Fibroblast of lung (primary cell): ENCODE results near the gene HS3ST3B1. TPM values are rescaled to one million over a fixed set of nuclear protein-coding genes. Genes with fewer than 3 reads are reported as not detected.

Experiments used
- DNase-seq, 2 donors: peaks; one replicate each; pipeline versions ENCODE4 v3.0.0 to v3.0.0-alpha.2; 2010; ENCODE audit warnings: low read depth in 2 of 2
- H2AFZ ChIP-seq: 2 replicates; pipeline ENCODE4 v1.5.1; 2012; ENCODE audit warnings: low read length, control low read depth, inconsistent platforms
- H3K27ac ChIP-seq: 2 replicates; pipeline ENCODE4 v1.5.1; 2011; ENCODE audit warnings: low read length, control low read depth; ENCODE audit not compliant: insufficient read depth
- H3K27me3 ChIP-seq: 2 replicates; pipeline ENCODE4 v1.5.1; 2011; ENCODE audit warnings: mild to moderate bottlenecking, low read length; ENCODE audit not compliant: control insufficient read depth, insufficient read depth
- H3K36me3 ChIP-seq: 2 replicates; pipeline ENCODE4 v1.5.1; 2011; ENCODE audit warnings: low read length; ENCODE audit not compliant: control insufficient read depth, insufficient read depth
- H3K4me1 ChIP-seq: 2 replicates; pipeline ENCODE4 v1.5.1; 2011; ENCODE audit warnings: low read length; ENCODE audit not compliant: control insufficient read depth, insufficient read depth; ENCODE audit errors: extremely low read depth
- H3K4me2 ChIP-seq: 2 replicates; pipeline ENCODE4 v1.5.1; 2011; ENCODE audit warnings: low read length, control low read depth; ENCODE audit not compliant: insufficient read depth; ENCODE audit errors: extremely low read depth
- H3K4me3 ChIP-seq, 4 experiments: fragments of 200-600 bp in 1 of 4; sonication (generic) in 1 of 4; replicated peaks in 1 of 4; 2 replicates each; pipeline ENCODE4 v1.5.1; 2011 to 2016; ENCODE audit warnings: low read length in 4 of 4, low read depth in 3 of 4, mild to moderate bottlenecking in 3 of 4, control low read depth in 2 of 4, inconsistent platforms in 1 of 4, mixed read lengths in 1 of 4; ENCODE audit not compliant: insufficient read depth in 1 of 4; ENCODE audit errors: control extremely low read depth in 1 of 4
- H3K79me2 ChIP-seq: 2 replicates; pipeline ENCODE4 v1.5.1; 2012; ENCODE audit warnings: mild to moderate bottlenecking, low read length, inconsistent platforms; ENCODE audit not compliant: control insufficient read depth, insufficient read depth
- H3K9ac ChIP-seq: 2 replicates; pipeline ENCODE4 v1.5.1; 2011; ENCODE audit warnings: mild to moderate bottlenecking, low read length, control low read depth; ENCODE audit not compliant: insufficient read depth
- H3K9me3 ChIP-seq: 2 replicates; pipeline ENCODE4 v1.5.1; 2012; ENCODE audit warnings: low read depth, low read length; ENCODE audit not compliant: control insufficient read depth, insufficient read depth
- H4K20me1 ChIP-seq: 2 replicates; pipeline ENCODE4 v1.5.1; 2011; ENCODE audit warnings: low read length; ENCODE audit not compliant: control insufficient read depth, insufficient read depth; ENCODE audit errors: extremely low read depth
- EZH2 ChIP-seq: IDR thresholded peaks from 2 replicates; pipeline ENCODE4 v1.5.1; 2012; ENCODE audit warnings: low read length, control low read depth, mild to moderate bottlenecking; ENCODE audit errors: missing control alignments
- polyA plus RNA-seq, 2 donors: library from polyadenylated mRNA; depleted of rRNA in 1 of 2; stranded (reverse) in 1 of 2; unstranded in 1 of 2; fragments of >200 nt; gene quantifications; 2 replicates each; pipeline ENCODE4 v1.2.1, GENCODE V29; 2011 to 2012; ENCODE audit warnings: missing spikeins in 1 of 2
- total RNA-seq: library from RNA; depleted of rRNA; stranded (reverse); fragments of >200 nt; gene quantifications from 2 replicates; pipeline ENCODE4 v1.2.1, GENCODE V29; 2014
- TF ChIP-seq, protein P1 (sequence below), 2 donors: IDR thresholded peaks in 1 of 2; conservative IDR thresholded peaks in 1 of 2; 1 replicate in 1 of 2; 2 replicates in 1 of 2; pipeline ENCODE4 v1.5.1; 2011 to 2012; ENCODE audit warnings: low read length in 2 of 2, control low read depth in 1 of 2, inconsistent platforms in 1 of 2, low read depth in 1 of 2, mild to moderate bottlenecking in 1 of 2

The HS3ST3B1 gene
- total and polyA plus RNA-seq, 2 donors (not counting 1 experiment from before 2014, with no cell fraction given), result 3.4 to 17.2 TPM

DNA sequence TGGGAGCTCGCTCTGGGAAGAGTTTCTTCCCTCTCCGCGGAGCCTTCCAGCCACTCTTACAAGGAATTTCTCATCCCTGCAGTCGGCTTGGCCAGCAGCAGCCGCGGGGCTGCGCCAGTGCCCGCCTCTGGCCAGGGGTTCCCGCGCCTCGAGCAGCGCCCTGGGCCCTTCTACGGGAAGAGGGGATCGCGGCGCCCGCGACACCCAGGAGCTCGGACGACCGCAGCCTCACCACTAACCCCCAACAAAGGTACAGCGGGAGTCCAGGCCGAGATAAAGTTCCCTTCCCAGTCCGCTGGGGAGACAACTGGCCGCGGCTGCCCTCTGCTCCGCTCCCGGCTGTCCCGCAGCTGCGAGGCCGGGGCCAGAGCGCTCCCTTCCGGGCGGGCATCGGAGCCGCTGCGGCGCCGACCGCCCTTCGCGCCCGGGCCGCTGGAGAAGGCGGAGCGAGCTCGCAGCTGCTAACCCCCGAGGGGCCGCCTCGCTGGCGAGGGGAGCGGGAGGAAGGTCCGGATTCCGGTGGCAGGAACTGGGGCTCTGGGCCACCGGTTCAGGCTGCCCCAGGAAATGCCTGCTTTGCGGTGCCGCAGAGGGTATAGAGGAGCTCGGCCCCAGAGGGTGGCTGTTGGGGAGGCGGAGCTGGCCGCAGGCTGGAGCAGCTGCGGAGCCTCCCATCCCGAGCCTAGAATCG is 3.6 kb upstream of the HS3ST3B1 start:
- H3K4me1 ChIP-seq, result peaks cover 5% of the 10 kb centered on the region
- peak; percentile 61 to 64 for DNase-seq
- peaks cover 14% of the 10 kb centered on the region for H3K79me2 ChIP-seq
- peak overlapping the region; percentile 44 to 63 (median 49) for H3K4me3 ChIP-seq
- TF ChIP-seq, protein P1, sequence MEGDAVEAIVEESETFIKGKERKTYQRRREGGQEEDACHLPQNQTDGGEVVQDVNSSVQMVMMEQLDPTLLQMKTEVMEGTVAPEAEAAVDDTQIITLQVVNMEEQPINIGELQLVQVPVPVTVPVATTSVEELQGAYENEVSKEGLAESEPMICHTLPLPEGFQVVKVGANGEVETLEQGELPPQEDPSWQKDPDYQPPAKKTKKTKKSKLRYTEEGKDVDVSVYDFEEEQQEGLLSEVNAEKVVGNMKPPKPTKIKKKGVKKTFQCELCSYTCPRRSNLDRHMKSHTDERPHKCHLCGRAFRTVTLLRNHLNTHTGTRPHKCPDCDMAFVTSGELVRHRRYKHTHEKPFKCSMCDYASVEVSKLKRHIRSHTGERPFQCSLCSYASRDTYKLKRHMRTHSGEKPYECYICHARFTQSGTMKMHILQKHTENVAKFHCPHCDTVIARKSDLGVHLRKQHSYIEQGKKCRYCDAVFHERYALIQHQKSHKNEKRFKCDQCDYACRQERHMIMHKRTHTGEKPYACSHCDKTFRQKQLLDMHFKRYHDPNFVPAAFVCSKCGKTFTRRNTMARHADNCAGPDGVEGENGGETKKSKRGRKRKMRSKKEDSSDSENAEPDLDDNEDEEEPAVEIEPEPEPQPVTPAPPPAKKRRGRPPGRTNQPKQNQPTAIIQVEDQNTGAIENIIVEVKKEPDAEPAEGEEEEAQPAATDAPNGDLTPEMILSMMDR (conservative IDR thresholded peaks at IDR 0.05 in 1 of 2, IDR thresholded peaks at IDR 0.05 in 1 of 2; ENCODE audit: low read depth in 1 of 2, low read length in 2 of 2), result peak; percentile 17 to 29
- TF ChIP-seq EZH2, result no peak
- peak overlapping the region; percentile 75 for H3K4me2 ChIP-seq
- H3K27ac ChIP-seq, result peak overlapping the region; percentile 27
- no peaks in the 10 kb centered on the region for H4K20me1 ChIP-seq
- no peaks in the 10 kb centered on the region for H3K27me3 ChIP-seq
- H3K9ac ChIP-seq, result peak overlapping the region; percentile 53
- no peaks in the 10 kb centered on the region for H3K36me3 ChIP-seq
- H2AFZ ChIP-seq, result peak overlapping the region; percentile 69
- H3K9me3 ChIP-seq, result no peaks in the 10 kb centered on the region

DNA sequence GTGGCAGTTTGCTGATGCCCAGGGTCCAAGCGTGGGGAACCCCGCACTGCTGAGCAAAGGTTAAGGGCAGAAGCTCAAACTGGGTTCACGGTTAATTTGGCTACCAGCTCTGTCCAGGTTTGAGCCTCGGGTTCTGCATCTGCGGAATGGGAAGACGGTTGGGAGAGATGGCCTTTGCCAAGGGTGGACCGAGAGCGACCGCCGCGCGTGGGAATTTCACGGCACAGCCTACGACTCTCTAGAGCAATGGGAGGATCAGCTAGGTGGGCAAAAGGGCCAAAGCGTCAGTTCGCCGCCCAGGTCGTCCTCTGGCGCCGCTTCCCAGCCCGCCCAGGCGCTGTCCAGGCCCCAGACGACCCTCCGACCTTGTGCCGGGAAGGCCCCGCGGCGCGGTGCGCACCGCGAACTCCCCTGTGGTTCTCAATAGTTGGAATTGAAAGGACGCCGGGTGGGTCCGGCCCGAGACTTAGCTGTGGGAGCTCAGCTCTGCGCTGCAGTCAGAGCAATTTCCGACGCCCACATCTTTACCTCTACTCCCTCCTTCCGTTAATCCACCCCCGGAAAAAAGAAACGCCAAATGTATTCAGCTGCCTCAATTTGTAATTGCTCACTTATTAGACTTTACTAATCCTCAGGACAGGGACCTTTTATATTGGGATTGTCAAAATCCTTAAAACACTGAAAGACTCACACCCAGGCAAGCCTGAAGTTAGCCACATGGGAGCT is 2.5 kb upstream of the HS3ST3B1 start:
- no peak overlapping the region for H2AFZ ChIP-seq
- peak overlapping the region in 1 of 4 experiments; percentile 62 for H3K4me3 ChIP-seq
- TF ChIP-seq, protein P1 (conservative IDR thresholded peaks at IDR 0.05 in 1 of 2, IDR thresholded peaks at IDR 0.05 in 1 of 2; ENCODE audit: low read depth in 1 of 2, low read length in 2 of 2), result no peak
- no peak for TF ChIP-seq EZH2
- H3K9ac ChIP-seq, result no peak overlapping the region
- no peaks in the 10 kb centered on the region for H3K27me3 ChIP-seq
- no peaks in the 10 kb centered on the region for H4K20me1 ChIP-seq
- H3K4me1 ChIP-seq, result peaks cover 5% of the 10 kb centered on the region
- H3K9me3 ChIP-seq, result no peaks in the 10 kb centered on the region
- no peak overlapping the region for H3K4me2 ChIP-seq
- H3K27ac ChIP-seq, result no peak overlapping the region
- H3K36me3 ChIP-seq, result no peaks in the 10 kb centered on the region
- no peak for DNase-seq
- H3K79me2 ChIP-seq, result peaks cover 25% of the 10 kb centered on the region

DNA sequence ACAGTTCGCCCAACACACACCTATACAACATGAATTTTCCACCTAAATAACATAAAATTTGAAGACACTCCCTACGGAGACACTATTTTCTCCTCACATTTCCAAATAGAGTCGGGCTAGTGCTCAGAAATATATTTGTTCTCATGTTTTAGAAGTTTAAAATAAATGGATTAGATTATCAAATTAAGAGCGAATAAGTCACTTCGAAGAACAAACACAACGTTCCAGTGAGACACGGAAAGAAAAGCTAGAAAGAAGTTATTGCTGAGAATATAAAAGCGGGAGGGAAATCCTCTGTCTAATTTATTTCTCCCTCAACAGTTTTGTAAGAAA is 2.0 kb upstream of the HS3ST3B1 start:
- Histone ChIP-seq H3K4me1 (peaks cover 5% of the 10 kb centered on the region), H3K4me2 (peak overlapping the region; percentile 69), H3K9me3 (no peaks in the 10 kb centered on the region), H3K9ac (no peak overlapping the region), H3K36me3 (no peaks in the 10 kb centered on the region), H3K27me3 (no peaks in the 10 kb centered on the region), H3K79me2 (peaks cover 30% of the 10 kb centered on the region), H2AFZ (no peak overlapping the region), H3K27ac (peak overlapping the region; percentile 91), H4K20me1 (no peaks in the 10 kb centered on the region), H3K4me3 (peak overlapping the region; percentile 38 to 95 (median 52))
- TF ChIP-seq EZH2, result no peak
- TF ChIP-seq, protein P1 (conservative IDR thresholded peaks at IDR 0.05 in 1 of 2, IDR thresholded peaks at IDR 0.05 in 1 of 2; ENCODE audit: low read depth in 1 of 2, low read length in 2 of 2), result no peak
- DNase-seq, result no peak
